ENCODE measurements around the gene GAL3ST1. TPM values are rescaled to one million over a fixed set of nuclear protein-coding genes. Genes with fewer than 3 reads are reported as not detected.

Gene GAL3ST1
- total RNA-seq (2021; fragmentation: NEBNext Ultra II Directional; extraction: Animal tissue kit (Norgen Biotek cat#: 25700)) (10.5 and 11.0 TPM in 2 replicates), polyA plus RNA-seq (2011; rRNA removed) (32.1 and 32.5 TPM in 2 replicates), polyA minus RNA-seq (2011; rRNA and poly(A)+ RNA removed) (4.3 and 5.1 TPM in 2 replicates)
- polyA plus RNA-seq (2011; cell fraction: cytosol; rRNA removed), result 18.0 TPM
- polyA plus RNA-seq (2011; cell fraction: nucleus; rRNA removed), result 16.6 TPM
- polyA plus RNA-seq (2012, experiment 1 of 2), result 5.1 to 12.0 TPM (median 10.9 TPM) in 4 replicates
- 12.7 TPM for polyA plus RNA-seq (2012, experiment 2 of 2)
- polyA plus RNA-seq (2013, experiment 1 of 2), result 29.0 TPM
- 31.8 TPM for polyA plus RNA-seq (2013, experiment 2 of 2)
- polyA minus RNA-seq (2011; cell fraction: cytosol; rRNA and poly(A)+ RNA removed), result 11.2 TPM
- 5.4 TPM for polyA minus RNA-seq (2011; cell fraction: nucleus; rRNA and poly(A)+ RNA removed)
- long read RNA-seq, experiment 1, partial matches to known transcripts, result 0 of 21 reads
- long read RNA-seq, experiment 1, other reads (novel, unspliced or antisense), result 14 of 21 reads
- long read RNA-seq, experiment 2, result 0 reads

- WGBS, 2 experiments (ENCODE audit: extremely low coverage in 1 of 2, insufficient coverage in 1 of 2, insufficient read length in 1 of 2, insufficient replicate concordance in 2 of 2, low coverage in 1 of 2, low lambda C conversion rate in 2 of 2, missing lambda C conversion rate in 1 of 2), result 8% methylated on average over 28 of the region's 75 CpGs; no CpG with 5 or more reads in 1 of the 2 experiments
- H3K56ac ChIP-seq (replicated peaks; ENCODE audit: insufficient read length, low read depth, low read length), result no peak within 1 kb of the TSS
- H3K9ac ChIP-seq (replicated peaks in 1 of 4; ENCODE audit: extremely low read depth in 1 of 4, low read depth in 3 of 4, low read length in 3 of 4), result peak within 1 kb of the TSS in 3 of 4 experiments; percentile 38 to 63 (median 57); a peak in 4 of 7 replicates
- peak within 1 kb of the TSS; percentile 79 for H4K8ac ChIP-seq (ENCODE audit: extremely low read depth, insufficient read depth, low read length)
- H3K18ac ChIP-seq (ENCODE audit: extremely low read depth, low read length), result no peak within 1 kb of the TSS; the same call in 1 of the 2 replicates
- H3K4me1 ChIP-seq (replicated peaks in 1 of 4; ENCODE audit: control insufficient read depth in 3 of 4, insufficient read depth in 4 of 4, low read length in 3 of 4), result peaks cover 0 to 15% (median 5%) of the 10 kb centered on the region in 4 experiments; a peak in 5 of 7 replicates
- no peak within 1 kb of the TSS for H4K91ac ChIP-seq (replicated peaks; ENCODE audit: insufficient read length, low read length)
- H3K23me2 ChIP-seq (ENCODE audit: low read depth, low read length), result peaks cover 10% of the 10 kb centered on the region; the same call in 1 of the 2 replicates
- peak within 1 kb of the TSS; percentile 84 to 98 for H3K4me2 ChIP-seq (ENCODE audit: insufficient read depth in 1 of 2, low read depth in 2 of 2, low read length in 2 of 2)
- peaks cover 0 to 8% of the 10 kb centered on the region in 2 experiments for H4K20me1 ChIP-seq (replicated peaks in 1 of 2; ENCODE audit: control insufficient read depth in 1 of 2, insufficient read depth in 2 of 2, low read length in 2 of 2)
- no peak within 1 kb of the TSS for H3K14ac ChIP-seq (ENCODE audit: insufficient read length)
- H2BK12ac ChIP-seq (ENCODE audit: low read depth, low read length), result 0 out of 2 replicates have a peak within 1 kb of the TSS, but pooled peaks have one; percentile 27
- H3K79me2 ChIP-seq (ENCODE audit: control insufficient read depth in 1 of 2, insufficient read depth in 2 of 2, low read length in 2 of 2), result no peaks in the 10 kb centered on the region; a peak in 1 of 4 replicates
- no peaks in the 10 kb centered on the region for H3K9me3 ChIP-seq (ENCODE audit: insufficient read depth in 2 of 2, low read depth in 1 of 2, low read length in 1 of 2)
- H2BK120ac ChIP-seq (replicated peaks; ENCODE audit: low read depth, low read length), result no peak within 1 kb of the TSS
- H4K5ac ChIP-seq (ENCODE audit: insufficient read length, low read depth, low read length), result no peak within 1 kb of the TSS
- TF ChIP-seq CHD2 (IDR thresholded peaks at IDR 0.05; ENCODE audit: low read length), result no peak
- peak in 1 of 2 experiments; percentile 31; a peak in 1 of 3 replicates for TF ChIP-seq POLR2A (IDR thresholded peaks at IDR 0.05; ENCODE audit: control extremely low read depth in 1 of 2, low read depth in 2 of 2, low read length in 2 of 2)
- peak; percentile 71 for TF ChIP-seq KDM4A (IDR thresholded peaks at IDR 0.05; ENCODE audit: low read depth, low read length, severe bottlenecking)
- H3K23ac ChIP-seq (ENCODE audit: insufficient read length), result no peak within 1 kb of the TSS
- H3K79me1 ChIP-seq (ENCODE audit: low read depth, low read length), result peaks cover 3% of the 10 kb centered on the region
- ChIA-PET POLR2A (ENCODE audit: partially characterized antibody) (interaction anchor here (0.6 to 6.7 kb wide), 8 partner anchors 9 to 132 kb away, joined by 3 to 64 read pairs (median 4); partner anchors contain the start of gene PES1), CTCF (ENCODE audit: partially characterized antibody) (interaction anchor here (1.0 to 3.4 kb wide), 5 partner anchors 9 to 39 kb away, joined by 3 to 12 read pairs (median 3); no protein-coding TSS in a partner anchor)
- peak within 1 kb of the TSS; percentile 54 to 84 (median 68) for H3K4me3 ChIP-seq (ENCODE audit: extremely low read depth in 1 of 4, insufficient read depth in 2 of 4, low read depth in 3 of 4, low read length in 4 of 4)
- DNase-seq (ENCODE audit: low read depth in 1 of 2, low spot score in 2 of 2) (no peak), FAIRE-seq (no peak)
- H2BK5ac ChIP-seq (ENCODE audit: low read depth, low read length), result peak within 1 kb of the TSS; percentile 78; the same call in 1 of the 2 replicates
- no peak within 1 kb of the TSS for H2BK15ac ChIP-seq (ENCODE audit: low read length)
- no peak within 1 kb of the TSS for H2BK20ac ChIP-seq (ENCODE audit: low read length)
- H3K36me3 ChIP-seq (ENCODE audit: control insufficient read depth in 2 of 4, insufficient read depth in 4 of 4, low read length in 3 of 4), result peaks cover 13 to 28% (median 26%) of the 10 kb centered on the region in 4 experiments; a peak in 7 of 8 replicates
- no peak within 1 kb of the TSS for H3K4ac ChIP-seq (replicated peaks; ENCODE audit: insufficient read length, low read depth, low read length)
- peak within 1 kb of the TSS; percentile 71; the same call in 1 of the 2 replicates for H2AFZ ChIP-seq (ENCODE audit: low read length)
- H3K27ac ChIP-seq (ENCODE audit: low read depth, low read length), result no peak within 1 kb of the TSS
- no peak within 1 kb of the TSS; the same call in 1 of the 2 replicates for H2AK5ac ChIP-seq (ENCODE audit: low read depth, low read length)
- no peaks in the 10 kb centered on the region for H3K27me3 ChIP-seq (replicated peaks in 1 of 4; ENCODE audit: control insufficient read depth in 3 of 4, extremely low read depth in 1 of 4, insufficient read depth in 3 of 4, low read length in 3 of 4)
Observed at GRCh38 chr22:30574095-30574981, at the start of gene GAL3ST1. Gene GAL3ST1 (minus strand): TSS chr22:30574665. CDS start chr22:30557392, 17,273 bp downstream.

All from H1 (cell line).